Muscle of leg (tissue), 11 donors: Measurements from ENCODE around the gene PSMB5. TPM values are rescaled to one million over a fixed set of nuclear protein-coding genes. Genes with fewer than 3 reads are reported as not detected.

Experiments
- DNase-seq: peaks from one replicate; pipeline ENCODE4 v3.0.0; 2013
- H3K27ac ChIP-seq: one replicate; pipeline ENCODE4 v1.5.1; 2013; ENCODE audit warnings: mild to moderate bottlenecking, low read length, control low read depth
- H3K27me3 ChIP-seq: one replicate; pipeline ENCODE4 v1.6.1; 2013; ENCODE audit warnings: low read length; ENCODE audit not compliant: control insufficient read depth, insufficient read depth
- H3K36me3 ChIP-seq: one replicate; pipeline ENCODE4 v1.6.1; 2013; ENCODE audit warnings: low read length; ENCODE audit not compliant: control insufficient read depth, insufficient read depth
- H3K4me1 ChIP-seq: one replicate; pipeline ENCODE4 v1.6.1; 2013; ENCODE audit warnings: low read length; ENCODE audit not compliant: control insufficient read depth, insufficient read depth
- H3K4me3 ChIP-seq: one replicate; pipeline ENCODE4 v1.5.1; 2013; ENCODE audit warnings: low read length, control low read depth
- H3K9me3 ChIP-seq: replicated peaks from 2 replicates; pipeline ENCODE4 v1.6.1; 2013; ENCODE audit warnings: low read depth, low read length; ENCODE audit not compliant: control insufficient read depth
- WGBS: methylation state at CpG from one replicate; pipeline ENCODE4 v1.1.5; 2013; ENCODE audit warnings: missing lambda C conversion rate; ENCODE audit not compliant: insufficient coverage; 5-methylcytosine and 5-hydroxymethylcytosine counted together
- polyA plus RNA-seq, 8 donors: library from polyadenylated mRNA; unstranded; fragments of 120-200 nt; gene quantifications; one replicate each; pipeline versions ENCODE4 v1.2.1 to v1.2.3, GENCODE V29; 2013; ENCODE audit warnings: inconsistent platforms in 1 of 8, low replicate concordance in 1 of 8; ENCODE audit not compliant: insufficient read length in 8 of 8, insufficient read depth in 1 of 8
- total RNA-seq: library from RNA; stranded (reverse); fragments of 120-200 nt; gene quantifications from one replicate; pipeline ENCODE4 v1.2.4, GENCODE V29; 2013

Gene PSMB5
- total and polyA plus RNA-seq, 9 donors, result 154 to 278 (median 249) TPM

GRCh38 chr14:23028799-23029198 lies 5.9 kb downstream of the PSMB5 start:
- H3K4me1 ChIP-seq, result peaks cover 8% of the 10 kb centered on the region
- no CpG with 5 or more reads among the region's 2 CpGs for WGBS
- H3K9me3 ChIP-seq, result no peaks in the 10 kb centered on the region
- no peak overlapping the region for H3K4me3 ChIP-seq
- H3K27ac ChIP-seq, result no peak overlapping the region
- H3K36me3 ChIP-seq, result peaks cover 58% of the 10 kb centered on the region
- DNase-seq, result no peak
- H3K27me3 ChIP-seq, result no peaks in the 10 kb centered on the region

- H3K4me3 ChIP-seq, result no peak overlapping the region
- peaks cover 32% of the 10 kb centered on the region for H3K36me3 ChIP-seq
- no peak for DNase-seq
- peaks cover 2% of the 10 kb centered on the region for H3K4me1 ChIP-seq
- WGBS, result 70% methylated on average over 2 of the region's 4 CpGs
- H3K9me3 ChIP-seq, result no peaks in the 10 kb centered on the region
- no peak overlapping the region for H3K27ac ChIP-seq
- H3K27me3 ChIP-seq, result no peaks in the 10 kb centered on the region
Observed at GRCh38 chr14:23025151-23025814, 9.4 kb downstream of the PSMB5 start.

GRCh38 chr14:23024612-23025075 lies 10.1 kb downstream of the PSMB5 start:
- 45% methylated on average over 4 of the region's 7 CpGs for WGBS
- Histone ChIP-seq H3K4me3 (no peak overlapping the region), H3K36me3 (peaks cover 31% of the 10 kb centered on the region)

GRCh38 chr14:23023795-23024152 lies 10.9 kb downstream of the PSMB5 start:
- Histone ChIP-seq H3K4me1 (peaks cover 2% of the 10 kb centered on the region), H3K36me3 (peaks cover 24% of the 10 kb centered on the region), H3K27me3 (no peaks in the 10 kb centered on the region), H3K9me3 (no peaks in the 10 kb centered on the region), H3K4me3 (no peak overlapping the region), H3K27ac (no peak overlapping the region)
- WGBS, result no CpG with 5 or more reads among the region's 2 CpGs
- DNase-seq, result no peak

More at GRCh38 chr14:23024612-23025075, 10.1 kb downstream of the PSMB5 start:
- DNase-seq, result no peak
- Histone ChIP-seq H3K27me3 (no peaks in the 10 kb centered on the region), H3K27ac (no peak overlapping the region), H3K9me3 (no peaks in the 10 kb centered on the region), H3K4me1 (peaks cover 2% of the 10 kb centered on the region)

GRCh38 chr14:23023022-23023794 lies 11.5 kb downstream of the PSMB5 start:
- Histone ChIP-seq H3K36me3 (peaks cover 19% of the 10 kb centered on the region), H3K27ac (no peak overlapping the region), H3K9me3 (no peaks in the 10 kb centered on the region), H3K4me3 (no peak overlapping the region), H3K27me3 (no peaks in the 10 kb centered on the region), H3K4me1 (peaks cover 2% of the 10 kb centered on the region)
- WGBS, result 97% methylated on average over 4 of the region's 8 CpGs
- no peak for DNase-seq

- Histone ChIP-seq H3K27ac (no peak overlapping the region), H3K4me3 (no peak overlapping the region), H3K27me3 (no peaks in the 10 kb centered on the region), H3K9me3 (no peaks in the 10 kb centered on the region), H3K4me1 (peaks cover 2% of the 10 kb centered on the region), H3K36me3 (peaks cover 17% of the 10 kb centered on the region)
- WGBS, result 43% methylated on average over 1 of the region's 7 CpGs
- DNase-seq, result no peak
Observed at GRCh38 chr14:23021889-23022442, 12.7 kb downstream of the PSMB5 start.

- H3K27ac ChIP-seq, result no peak overlapping the region
- peaks cover 2% of the 10 kb centered on the region for H3K4me1 ChIP-seq
- H3K4me3 ChIP-seq, result no peak overlapping the region
- H3K9me3 ChIP-seq, result no peaks in the 10 kb centered on the region
- H3K36me3 ChIP-seq, result peaks cover 17% of the 10 kb centered on the region
- DNase-seq, result peak; percentile 40
- WGBS, result 19% methylated on average over 9 of the region's 9 CpGs
- H3K27me3 ChIP-seq, result no peaks in the 10 kb centered on the region
Observed at GRCh38 chr14:23021434-23021833, 13.3 kb downstream of the PSMB5 start.

- Histone ChIP-seq H3K4me3 (no peak overlapping the region), H3K4me1 (peaks cover 2% of the 10 kb centered on the region), H3K27ac (no peak overlapping the region), H3K36me3 (peaks cover 9% of the 10 kb centered on the region), H3K27me3 (no peaks in the 10 kb centered on the region), H3K9me3 (no peaks in the 10 kb centered on the region)
- no peak for DNase-seq
- no CpG with 5 or more reads among the region's 7 CpGs for WGBS
Observed at GRCh38 chr14:23020143-23021128, 14.3 kb downstream of the PSMB5 start.

GRCh38 chr14:23018107-23018506 lies 16.6 kb downstream of the PSMB5 start:
- H3K4me3 ChIP-seq, result no peak overlapping the region
- no peak overlapping the region for H3K27ac ChIP-seq
- H3K9me3 ChIP-seq, result no peaks in the 10 kb centered on the region
- H3K4me1 ChIP-seq, result no peaks in the 10 kb centered on the region
- H3K36me3 ChIP-seq, result no peaks in the 10 kb centered on the region
- no peaks in the 10 kb centered on the region for H3K27me3 ChIP-seq
- DNase-seq, result no peak
